GM23338 (cell line): ENCODE measurements around the gene CD44. TPM values are rescaled to one million over a fixed set of nuclear protein-coding genes. Genes with fewer than 3 reads are reported as not detected.
"Not testable (repeated sequence)": the region's sequence is repeated elsewhere in the genome, so short reads cannot be mapped to it uniquely, and the experiment has no call there.

ENCODE experiments used
- ATAC-seq: fragments of 200-7000 bp; cut with Tn5 transposase; 3 replicates; pipeline ENCODE4 v1.9.1; 2020
- DNase-seq: peaks from one replicate; pipeline ENCODE4 v3.0.0-alpha.2; 2015; ENCODE audit warnings: low spot score
- H2AFZ ChIP-seq: fragments of 200-600 bp; sonication (generic); 2 replicates; pipeline ENCODE4 v1.8.0; 2016; ENCODE audit warnings: antibody characterized with exemption, mild to moderate bottlenecking, moderate library complexity
- H3F3A ChIP-seq: fragments of 200-600 bp; sonication (generic); replicated peaks from 2 replicates; pipeline ENCODE4 v1.8.0; 2017; ENCODE audit warnings: antibody characterized with exemption, mixed run types, low read depth
- H3K27ac ChIP-seq: fragments of 200-600 bp; sonication (generic); 2 replicates; pipeline ENCODE4 v1.6.1; 2016; ENCODE audit warnings: low read depth
- H3K27me3 ChIP-seq: fragments of 200-600 bp; sonication (generic); 2 replicates; pipeline ENCODE4 v1.8.0; 2016; ENCODE audit warnings: mild to moderate bottlenecking, mixed run types, moderate library complexity; ENCODE audit not compliant: insufficient read depth
- H3K36me3 ChIP-seq: fragments of 200-600 bp; sonication (generic); 2 replicates; pipeline ENCODE4 v1.8.0; 2016; ENCODE audit warnings: mild to moderate bottlenecking; ENCODE audit not compliant: insufficient read depth
- H3K4me1 ChIP-seq: fragments of 200-600 bp; sonication (generic); 2 replicates; pipeline ENCODE4 v1.8.0; 2016; ENCODE audit warnings: mild to moderate bottlenecking, moderate library complexity; ENCODE audit not compliant: insufficient read depth
- H3K4me2 ChIP-seq: fragments of 200-600 bp; sonication (generic); 2 replicates; pipeline ENCODE4 v1.7.1; 2017; ENCODE audit warnings: mixed run types
- H3K4me3 ChIP-seq: fragments of 200-600 bp; sonication (generic); 2 replicates; pipeline ENCODE4 v1.6.1; 2016; ENCODE audit warnings: mixed run types
- H3K79me2 ChIP-seq: fragments of 200-600 bp; sonication (generic); replicated peaks from 2 replicates; pipeline ENCODE4 v1.8.0; 2017; ENCODE audit warnings: mild to moderate bottlenecking; ENCODE audit not compliant: insufficient read depth
- H3K9me2 ChIP-seq: fragments of 200-600 bp; sonication (generic); 2 replicates; pipeline ENCODE4 v1.8.0; 2017; ENCODE audit not compliant: insufficient read depth
- H4K20me1 ChIP-seq: fragments of 200-600 bp; sonication (generic); replicated peaks from 2 replicates; pipeline ENCODE4 v1.8.0; 2017; ENCODE audit warnings: mild to moderate bottlenecking; ENCODE audit not compliant: insufficient read depth
- H3K27ac Mint-ChIP-seq: 2 replicates; pipeline ENCODE4 v1.8.0; 2020; ENCODE audit warnings: inconsistent platforms, mild to moderate bottlenecking, moderate library complexity, mixed read lengths
- H3K27me3 Mint-ChIP-seq: 3 replicates; pipeline ENCODE4 v1.8.0; 2022; ENCODE audit warnings: low read depth, mild to moderate bottlenecking, moderate library complexity, mixed read lengths, inconsistent platforms; ENCODE audit not compliant: insufficient read depth, poor library complexity
- H3K36me3 Mint-ChIP-seq: 3 replicates; pipeline ENCODE4 v1.8.0; 2021; ENCODE audit warnings: low read depth, mild to moderate bottlenecking, inconsistent platforms, moderate library complexity, mixed read lengths
- H3K4me1 Mint-ChIP-seq: 3 replicates; pipeline ENCODE4 v1.8.0; 2020; ENCODE audit warnings: mild to moderate bottlenecking, inconsistent platforms, mixed read lengths
- H3K4me3 Mint-ChIP-seq: 3 replicates; pipeline ENCODE4 v1.8.0; 2021; ENCODE audit warnings: moderate library complexity, mild to moderate bottlenecking, inconsistent platforms, mixed read lengths
- H3K9me3 Mint-ChIP-seq: 3 replicates; pipeline ENCODE4 v1.8.0; 2020; ENCODE audit warnings: moderate library complexity, mild to moderate bottlenecking, inconsistent platforms, mixed read lengths
- CREB1 ChIP-seq: fragments of 250-450 bp; sonication (Bioruptor Pico); IDR thresholded peaks from 2 replicates; pipeline ENCODE4 v1.5.0; 2020; ENCODE audit warnings: low read depth, mild to moderate bottlenecking, moderate library complexity
- EZH2phosphoT487 ChIP-seq: fragments of 200-600 bp; sonication (generic); IDR thresholded peaks from one replicate; pipeline ENCODE4 v1.8.1; 2018; ENCODE audit warnings: antibody characterized with exemption; ENCODE audit not compliant: unreplicated experiment
- JUNB ChIP-seq: IDR thresholded peaks from one replicate; pipeline ENCODE4 v1.6.1; 2016; ENCODE audit warnings: antibody characterized with exemption; ENCODE audit not compliant: unreplicated experiment
- NANOG ChIP-seq: IDR thresholded peaks from 2 replicates; pipeline ENCODE4 v1.6.1; 2016; ENCODE audit warnings: antibody characterized with exemption, borderline replicate concordance
- POLR2AphosphoS5 ChIP-seq: IDR thresholded peaks from 2 replicates; pipeline ENCODE4 v1.6.1; 2016; ENCODE audit warnings: antibody characterized with exemption, low read depth
- STAT1 ChIP-seq: IDR thresholded peaks from one replicate; pipeline ENCODE4 v1.6.1; 2016; ENCODE audit warnings: antibody characterized with exemption; ENCODE audit not compliant: unreplicated experiment
- ZNF114 ChIP-seq: fragments of 250-450 bp; sonication (Bioruptor Pico); IDR thresholded peaks from 2 replicates; pipeline ENCODE4 v1.5.0; 2020; ENCODE audit warnings: mild to moderate bottlenecking, moderate library complexity
- ZNF331 ChIP-seq: fragments of 250-450 bp; sonication (Bioruptor Pico); IDR thresholded peaks from 2 replicates; pipeline ENCODE4 v1.5.0; 2020; ENCODE audit warnings: low read depth, mild to moderate bottlenecking, moderate library complexity
- ZNF462 ChIP-seq: fragments of 250-450 bp; sonication (Bioruptor Pico); IDR thresholded peaks from 2 replicates; pipeline ENCODE4 v1.5.0; 2020; ENCODE audit warnings: mild to moderate bottlenecking, moderate library complexity
- polyA plus RNA-seq: library from polyadenylated mRNA; unstranded; fragments of >200 nt; fragmentation: Nextera tagmentation; extraction: Ambion mirVana; gene quantifications from 2 replicates; pipeline ENCODE4 v1.2.1, GENCODE V29; 2016
- total RNA-seq: library from RNA; depleted of rRNA; stranded (reverse); fragments of >200 nt; shearing (Covaris generic); gene quantifications from 2 replicates; pipeline ENCODE4 v1.2.3, GENCODE V29; 2014
- TF ChIP-seq, protein P1 (sequence below): IDR thresholded peaks from 2 replicates; pipeline ENCODE4 v1.6.1; 2016; ENCODE audit warnings: antibody characterized with exemption
- TF ChIP-seq, protein P2 (sequence below), 2 experiments: fragments of 200-600 bp in 1 of 2; sonication (generic) in 1 of 2; conservative IDR thresholded peaks; 2 replicates each; pipeline versions ENCODE4 v1.5.1 to v1.6.1; 2016 to 2017; ENCODE audit warnings: antibody characterized with exemption in 2 of 2, low read depth in 2 of 2, mild to moderate bottlenecking in 2 of 2, moderate library complexity in 1 of 2

CD44 gene
- total and polyA plus RNA-seq, 2 experiments from 2014 or later = 4.0 to 10.1 TPM

- not testable (repeated sequence) for H3K27ac Mint-ChIP-seq, H3K27me3 ChIP-seq, H3K4me3 Mint-ChIP-seq, ATAC-seq, H3K79me2 ChIP-seq, H3K4me3 ChIP-seq, H3K36me3 Mint-ChIP-seq, H3K4me1 Mint-ChIP-seq, H3K36me3 ChIP-seq, H3F3A ChIP-seq, H3K4me2 ChIP-seq, DNase-seq, H3K27ac ChIP-seq, H3K27me3 Mint-ChIP-seq, H2AFZ ChIP-seq, H3K9me3 Mint-ChIP-seq, H3K4me1 ChIP-seq, H4K20me1 ChIP-seq
- peaks cover 37% of the 10 kb centered on the region for H3K9me2 ChIP-seq
Observed at GRCh38 chr11:35108336-35108735, 30.6 kb upstream of the CD44 start.

DNA sequence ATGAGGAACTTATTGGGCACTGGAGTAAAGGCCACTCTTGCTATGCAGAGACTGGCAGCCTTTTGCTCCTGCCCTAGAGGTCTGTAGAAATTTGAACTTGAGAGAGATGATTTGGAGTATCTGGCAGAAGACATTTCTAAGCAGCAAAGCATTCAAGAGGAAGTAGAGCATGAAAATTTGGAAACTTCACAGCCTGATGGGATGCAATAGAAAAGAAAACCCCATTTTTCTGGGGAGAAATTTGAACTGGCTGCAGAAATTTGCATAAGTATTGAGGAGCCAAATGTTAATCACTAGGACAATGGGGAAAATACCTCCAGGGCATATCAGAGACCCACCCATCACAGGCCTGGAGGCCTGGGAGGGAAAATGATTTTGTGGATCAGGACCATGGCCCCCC, 29.9 kb upstream of the CD44 start:
- Mint-ChIP-seq H3K4me1 (peaks cover 3% of the 10 kb centered on the region; the same call in 2 of the 3 replicates), H3K9me3 (peaks cover 5% of the 10 kb centered on the region; the same call in 2 of the 3 replicates)
- TF ChIP-seq, protein P1, sequence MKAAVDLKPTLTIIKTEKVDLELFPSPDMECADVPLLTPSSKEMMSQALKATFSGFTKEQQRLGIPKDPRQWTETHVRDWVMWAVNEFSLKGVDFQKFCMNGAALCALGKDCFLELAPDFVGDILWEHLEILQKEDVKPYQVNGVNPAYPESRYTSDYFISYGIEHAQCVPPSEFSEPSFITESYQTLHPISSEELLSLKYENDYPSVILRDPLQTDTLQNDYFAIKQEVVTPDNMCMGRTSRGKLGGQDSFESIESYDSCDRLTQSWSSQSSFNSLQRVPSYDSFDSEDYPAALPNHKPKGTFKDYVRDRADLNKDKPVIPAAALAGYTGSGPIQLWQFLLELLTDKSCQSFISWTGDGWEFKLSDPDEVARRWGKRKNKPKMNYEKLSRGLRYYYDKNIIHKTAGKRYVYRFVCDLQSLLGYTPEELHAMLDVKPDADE = no peak
- TF ChIP-seq CREB1 (CRISPR knock-in tag) (no peak), EZH2phosphoT487 (no peak), NANOG (no peak), STAT1 (no peak), ZNF462 (no peak), POLR2AphosphoS5 (no peak), ZNF114 (CRISPR knock-in tag) (no peak), ZNF331 (CRISPR knock-in tag) (no peak), JUNB (no peak)
- TF ChIP-seq, protein P2, sequence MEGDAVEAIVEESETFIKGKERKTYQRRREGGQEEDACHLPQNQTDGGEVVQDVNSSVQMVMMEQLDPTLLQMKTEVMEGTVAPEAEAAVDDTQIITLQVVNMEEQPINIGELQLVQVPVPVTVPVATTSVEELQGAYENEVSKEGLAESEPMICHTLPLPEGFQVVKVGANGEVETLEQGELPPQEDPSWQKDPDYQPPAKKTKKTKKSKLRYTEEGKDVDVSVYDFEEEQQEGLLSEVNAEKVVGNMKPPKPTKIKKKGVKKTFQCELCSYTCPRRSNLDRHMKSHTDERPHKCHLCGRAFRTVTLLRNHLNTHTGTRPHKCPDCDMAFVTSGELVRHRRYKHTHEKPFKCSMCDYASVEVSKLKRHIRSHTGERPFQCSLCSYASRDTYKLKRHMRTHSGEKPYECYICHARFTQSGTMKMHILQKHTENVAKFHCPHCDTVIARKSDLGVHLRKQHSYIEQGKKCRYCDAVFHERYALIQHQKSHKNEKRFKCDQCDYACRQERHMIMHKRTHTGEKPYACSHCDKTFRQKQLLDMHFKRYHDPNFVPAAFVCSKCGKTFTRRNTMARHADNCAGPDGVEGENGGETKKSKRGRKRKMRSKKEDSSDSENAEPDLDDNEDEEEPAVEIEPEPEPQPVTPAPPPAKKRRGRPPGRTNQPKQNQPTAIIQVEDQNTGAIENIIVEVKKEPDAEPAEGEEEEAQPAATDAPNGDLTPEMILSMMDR (conservative IDR thresholded peaks at IDR 0.05; ENCODE audit: low read depth in 2 of 2) = no peak

More for the DNA sequence above, 29.9 kb upstream of the CD44 start:
- DNase-seq (peak; percentile 6), ATAC-seq (no peak)
- H2AFZ ChIP-seq = no peak overlapping the region
- H3K4me1 ChIP-seq = no peaks in the 10 kb centered on the region; the same call in 1 of the 2 replicates
- no peaks in the 10 kb centered on the region for H3K27me3 ChIP-seq
- H3K27ac ChIP-seq = no peak overlapping the region
- no peak overlapping the region for H3K4me3 ChIP-seq
- no peaks in the 10 kb centered on the region for H3K79me2 ChIP-seq
- no peaks in the 10 kb centered on the region for H4K20me1 ChIP-seq
- Mint-ChIP-seq H3K27ac (no peak overlapping the region), H3K4me3 (no peak overlapping the region), H3K36me3 (no peaks in the 10 kb centered on the region), H3K27me3 (peaks cover 5% of the 10 kb centered on the region)
- peaks cover 30% of the 10 kb centered on the region for H3K9me2 ChIP-seq
- no peaks in the 10 kb centered on the region for H3F3A ChIP-seq
- no peaks in the 10 kb centered on the region for H3K36me3 ChIP-seq
- 0 out of 2 replicates have a peak overlapping the region, but pooled peaks have one; percentile 23 for H3K4me2 ChIP-seq
